Breast epithelium (tissue), 4 donors: ENCODE results near the gene SLC35D1. TPM values are rescaled to one million over a fixed set of nuclear protein-coding genes. Genes with fewer than 3 reads are reported as not detected.

Experiments
- DNase-seq, 2 donors: peaks; one replicate each; pipeline ENCODE4 v3.0.0-alpha.2; 2019; ENCODE audit warnings: low spot score in 2 of 2
- H3K27ac ChIP-seq, 2 donors: fragments of 200-600 bp; sonication (generic) in 1 of 2; one replicate each; pipeline ENCODE4 v1.5.1; 2016 to 2019; ENCODE audit warnings: mild to moderate bottlenecking in 1 of 2
- H3K27me3 ChIP-seq, 2 donors: fragments of 200-600 bp; sonication (generic) in 1 of 2; one replicate each; pipeline versions ENCODE4 v1.5.1 to v1.6.0; 2017 to 2019; ENCODE audit warnings: control low read depth in 1 of 2, mild to moderate bottlenecking in 1 of 2
- H3K36me3 ChIP-seq: fragments of 200-600 bp; one replicate; pipeline ENCODE4 v1.5.1; 2019
- H3K4me1 ChIP-seq, 2 donors: fragments of 200-600 bp; sonication (generic); one replicate each; pipeline ENCODE4 v1.5.1; 2016 to 2019; ENCODE audit warnings: control low read depth in 1 of 2
- H3K4me3 ChIP-seq, 3 donors: fragments of 200-600 bp; sonication (generic); 1 replicate in 2 of 3; 2 replicates in 1 of 3; pipeline ENCODE4 v1.5.1; 2016 to 2019; ENCODE audit warnings: mild to moderate bottlenecking in 3 of 3, moderate library complexity in 2 of 3
- H3K9me3 ChIP-seq, 2 donors: fragments of 200-600 bp; sonication (generic) in 1 of 2; one replicate each; pipeline ENCODE4 v1.5.1; 2016 to 2019; ENCODE audit warnings: control low read depth in 1 of 2
- POLR2A ChIP-seq: fragments of 450-650 bp; IDR thresholded peaks from one replicate; pipeline ENCODE4 v1.6.1; 2016; ENCODE audit warnings: antibody characterized with exemption, mild to moderate bottlenecking, moderate library complexity
- POLR2AphosphoS5 ChIP-seq, 3 donors: sonication (generic); formaldehyde crosslinking; IDR thresholded peaks; one replicate each; pipeline ENCODE4 v1.6.1; 2017; ENCODE audit warnings: antibody characterized with exemption in 3 of 3
- intact Hi-C: fragments of 100-400 bp; cut with DNase I; formaldehyde crosslinking; loops from one replicate; pipeline ENCODE4 v1.15.1; 2023; ENCODE audit warnings: low total_unique reads
- total RNA-seq, 3 donors: library from RNA; depleted of rRNA; stranded (reverse); fragments of >200 nt; gene quantifications; one replicate each; pipeline ENCODE4 v1.1.0, GENCODE V29; 2016
- TF ChIP-seq, protein P1 (sequence below), 3 donors: fragments of 450-650 bp; IDR thresholded peaks; one replicate each; pipeline ENCODE4 v1.5.1; 2016 to 2017; ENCODE audit warnings: antibody characterized with exemption in 3 of 3, mild to moderate bottlenecking in 3 of 3, moderate library complexity in 3 of 3

SLC35D1 gene
- 10 to 100 TPM; 10.8 to 16.0 (median 11.5) TPM for total RNA-seq

GRCh38 chr1:67053785-67054772, at the start of gene SLC35D1:
Gene SLC35D1 (minus strand): TSS chr1:67054148. CDS start chr1:67054013, 135 bp downstream.
- Histone ChIP-seq H3K36me3 (no peaks in the 10 kb centered on the region), H3K4me3 (peak within 1 kb of the TSS; percentile 83 to 87 (median 87)), H3K27ac (peak within 1 kb of the TSS; percentile 93 to 94), H3K9me3 (no peaks in the 10 kb centered on the region), H3K27me3 (no peaks in the 10 kb centered on the region), H3K4me1 (peaks cover 0 to 7% of the 10 kb centered on the region in 2 donors)
- DNase-seq = peak; percentile 34 to 58
- TF ChIP-seq, protein P1, sequence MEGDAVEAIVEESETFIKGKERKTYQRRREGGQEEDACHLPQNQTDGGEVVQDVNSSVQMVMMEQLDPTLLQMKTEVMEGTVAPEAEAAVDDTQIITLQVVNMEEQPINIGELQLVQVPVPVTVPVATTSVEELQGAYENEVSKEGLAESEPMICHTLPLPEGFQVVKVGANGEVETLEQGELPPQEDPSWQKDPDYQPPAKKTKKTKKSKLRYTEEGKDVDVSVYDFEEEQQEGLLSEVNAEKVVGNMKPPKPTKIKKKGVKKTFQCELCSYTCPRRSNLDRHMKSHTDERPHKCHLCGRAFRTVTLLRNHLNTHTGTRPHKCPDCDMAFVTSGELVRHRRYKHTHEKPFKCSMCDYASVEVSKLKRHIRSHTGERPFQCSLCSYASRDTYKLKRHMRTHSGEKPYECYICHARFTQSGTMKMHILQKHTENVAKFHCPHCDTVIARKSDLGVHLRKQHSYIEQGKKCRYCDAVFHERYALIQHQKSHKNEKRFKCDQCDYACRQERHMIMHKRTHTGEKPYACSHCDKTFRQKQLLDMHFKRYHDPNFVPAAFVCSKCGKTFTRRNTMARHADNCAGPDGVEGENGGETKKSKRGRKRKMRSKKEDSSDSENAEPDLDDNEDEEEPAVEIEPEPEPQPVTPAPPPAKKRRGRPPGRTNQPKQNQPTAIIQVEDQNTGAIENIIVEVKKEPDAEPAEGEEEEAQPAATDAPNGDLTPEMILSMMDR (IDR thresholded peaks at IDR 0.05) = no peak
- peak; percentile 22 for TF ChIP-seq POLR2A
- peak in 2 of 3 donors; percentile 21 to 69 for TF ChIP-seq POLR2AphosphoS5 (IDR thresholded peaks at IDR 0.05)
- intact Hi-C loops = no loop called here

GRCh38 chr1:67103548-67103947, 49.6 kb upstream of the SLC35D1 start:
- H3K4me3 ChIP-seq = no peak overlapping the region
- no peaks in the 10 kb centered on the region for H3K27me3 ChIP-seq
- no peak for DNase-seq
- TF ChIP-seq POLR2A (no peak), POLR2AphosphoS5 (IDR thresholded peaks at IDR 0.05) (no peak)
- TF ChIP-seq, protein P1 (IDR thresholded peaks at IDR 0.05) = no peak
- intact Hi-C loops = no loop called here
- no peaks in the 10 kb centered on the region for H3K36me3 ChIP-seq
- H3K27ac ChIP-seq = no peak overlapping the region
- H3K9me3 ChIP-seq = no peaks in the 10 kb centered on the region
- H3K4me1 ChIP-seq = no peaks in the 10 kb centered on the region

GRCh38 chr1:67100833-67101232, 46.9 kb upstream of the SLC35D1 start:
- H3K27me3 ChIP-seq = no peaks in the 10 kb centered on the region
- TF ChIP-seq POLR2A (no peak), POLR2AphosphoS5 (IDR thresholded peaks at IDR 0.05) (no peak)
- TF ChIP-seq, protein P1 (IDR thresholded peaks at IDR 0.05) = no peak
- H3K9me3 ChIP-seq = no peaks in the 10 kb centered on the region
- H3K27ac ChIP-seq = no peak overlapping the region
- no peak for DNase-seq
- no peak overlapping the region for H3K4me3 ChIP-seq
- H3K4me1 ChIP-seq = no peaks in the 10 kb centered on the region
- intact Hi-C loops = no loop called here
- H3K36me3 ChIP-seq = no peaks in the 10 kb centered on the region

DNA sequence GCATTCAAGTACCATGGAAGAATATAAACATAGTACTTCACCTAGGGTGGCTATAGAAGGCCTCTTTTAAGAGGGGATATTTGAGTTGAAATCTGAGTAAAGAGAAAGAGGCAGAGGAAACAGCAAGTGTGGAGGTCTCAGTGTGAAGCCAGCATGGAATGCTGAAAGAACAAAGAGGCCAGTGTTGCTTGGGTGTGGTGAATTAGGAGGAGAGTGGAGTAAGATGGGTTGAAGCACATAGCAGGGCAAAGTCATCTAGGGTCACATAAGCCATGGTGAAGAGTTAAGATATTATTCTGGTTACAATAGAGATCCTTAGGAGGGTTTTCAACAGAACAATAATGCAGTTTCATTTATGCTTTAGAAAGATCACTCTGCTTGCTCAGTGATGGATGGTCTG, 43.4 kb upstream of the SLC35D1 start:
- DNase-seq = no peak
- intact Hi-C loops = no loop called here

More for the DNA sequence above, 43.4 kb upstream of the SLC35D1 start:
- Histone ChIP-seq H3K27me3 (no peaks in the 10 kb centered on the region), H3K36me3 (no peaks in the 10 kb centered on the region), H3K27ac (no peak overlapping the region), H3K4me3 (no peak overlapping the region), H3K9me3 (no peaks in the 10 kb centered on the region), H3K4me1 (no peaks in the 10 kb centered on the region)
- no peak for TF ChIP-seq POLR2A
- TF ChIP-seq POLR2AphosphoS5 (IDR thresholded peaks at IDR 0.05) = no peak
- TF ChIP-seq, protein P1 (IDR thresholded peaks at IDR 0.05) = no peak
